Astrocyte of the cerebellum (primary cell): ENCODE measurements around the gene NCK2.
A peak's percentile ranks its signal among the peaks of the same experiment; 100 is the strongest.

Experiments used
- DNase-seq: peaks from one replicate; pipeline ENCODE4 v3.0.0-alpha.2; 2011; ENCODE audit warnings: low read depth
- H3K4me3 ChIP-seq: 2 replicates; pipeline ENCODE4 v1.5.1; 2011; ENCODE audit warnings: mild to moderate bottlenecking, low read depth, low read length, moderate library complexity
- CTCF ChIP-seq: IDR thresholded peaks from 2 replicates; pipeline ENCODE4 v1.5.1; 2012; ENCODE audit warnings: low read length, low read depth, moderate library complexity, mild to moderate bottlenecking; ENCODE audit errors: missing control alignments
- in situ Hi-C: cut with HindIII; loops from 2 replicates; pipeline ENCODE4 v1.10.0; 2017; ENCODE audit warnings: low sequenced_read_pairs

Gene NCK2

GRCh38 chr2:105744909-105745853, at the start of gene NCK2:
TSS of gene NCK2 (plus strand) at chr2:105744912. CDS start at chr2:105855064, 110,152 bp downstream.
- no peak for DNase-seq
- no peak for TF ChIP-seq CTCF
- in situ Hi-C loops = no loop called here
- peak within 1 kb of the TSS; percentile 50 for H3K4me3 ChIP-seq

GRCh38 chr2:105697781-105698449, 46.8 kb upstream of the NCK2 start:
- no peak for DNase-seq
- H3K4me3 ChIP-seq = no peak overlapping the region
- in situ Hi-C loops = no loop called here
- TF ChIP-seq CTCF = no peak

GRCh38 chr2:105698820-105699219, 45.9 kb upstream of the NCK2 start:
- DNase-seq = no peak
- no peak overlapping the region for H3K4me3 ChIP-seq
- TF ChIP-seq CTCF = no peak
- in situ Hi-C loops = no loop called here

- H3K4me3 ChIP-seq = no peak overlapping the region
- TF ChIP-seq CTCF = no peak
- DNase-seq = no peak
- in situ Hi-C loops = no loop called here
Observed at GRCh38 chr2:105701042-105701441, 43.7 kb upstream of the NCK2 start.

- no peak for DNase-seq
- in situ Hi-C loops = no loop called here
- no peak for TF ChIP-seq CTCF
- H3K4me3 ChIP-seq = no peak overlapping the region
Observed at GRCh38 chr2:105708697-105709096, 36.0 kb upstream of the NCK2 start.

- in situ Hi-C loops = no loop called here
- H3K4me3 ChIP-seq = no peak overlapping the region
- TF ChIP-seq CTCF = no peak
- no peak for DNase-seq
Observed at GRCh38 chr2:105711394-105711793, 33.3 kb upstream of the NCK2 start.
